Effector CD4-positive, alpha-beta T cell (primary cell): ENCODE results near the gene BICRA.
A peak's percentile ranks its signal among the peaks of the same experiment; 100 is the strongest.
"Not testable (repeated sequence)": the region's sequence is repeated elsewhere in the genome, so short reads cannot be mapped to it uniquely, and the experiment has no call there.

Experiments used
- DNase-seq: peaks from one replicate; pipeline ENCODE4 v3.0.0-alpha.2; 2020

The BICRA gene

GRCh38 chr19:47694466-47695273 lies 85.7 kb downstream of the BICRA start:
- DNase-seq: no peak

DNA sequence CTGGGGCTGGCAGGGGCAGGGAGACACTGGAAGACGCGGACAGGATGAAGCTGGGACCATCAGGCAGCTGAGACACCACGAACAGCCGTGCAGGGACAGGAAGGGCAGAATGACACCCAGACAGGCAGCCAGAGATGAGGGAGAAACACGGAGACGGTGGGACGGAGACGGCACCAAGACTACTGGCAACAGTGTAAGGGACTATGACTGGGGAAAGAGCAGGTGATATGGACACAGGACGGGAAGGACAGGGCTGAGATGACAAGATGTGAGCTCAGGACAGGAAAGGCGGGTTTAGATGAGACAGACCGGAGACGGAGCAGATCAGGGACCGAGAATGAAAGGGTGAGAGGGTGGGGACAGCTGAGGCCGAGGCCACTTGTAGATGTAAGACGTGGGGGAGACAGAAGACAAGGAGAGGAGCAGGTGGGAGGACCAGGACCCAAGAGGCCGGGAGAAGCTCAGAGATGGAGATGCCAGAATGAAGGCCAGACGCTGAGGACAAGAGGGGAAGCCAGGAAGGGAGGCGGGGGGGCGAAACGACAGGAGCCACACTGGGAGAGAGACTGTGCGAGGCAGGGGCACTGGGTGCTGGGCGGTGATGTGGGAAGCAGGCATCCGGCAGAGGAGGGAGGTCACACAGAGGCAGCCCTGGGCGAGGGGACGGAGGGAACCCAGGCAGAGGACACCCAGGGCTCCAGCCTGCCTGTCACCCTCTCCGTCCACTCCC lies 86.8 kb downstream of the BICRA start:
- no peak for DNase-seq

- no peak for DNase-seq
These were observed 87.7 kb downstream of the BICRA start for GRCh38 chr19:47696635-47697034.

- DNase-seq: peak; percentile 32
These were observed 89.1 kb downstream of the BICRA start for GRCh38 chr19:47697863-47698609.

DNA sequence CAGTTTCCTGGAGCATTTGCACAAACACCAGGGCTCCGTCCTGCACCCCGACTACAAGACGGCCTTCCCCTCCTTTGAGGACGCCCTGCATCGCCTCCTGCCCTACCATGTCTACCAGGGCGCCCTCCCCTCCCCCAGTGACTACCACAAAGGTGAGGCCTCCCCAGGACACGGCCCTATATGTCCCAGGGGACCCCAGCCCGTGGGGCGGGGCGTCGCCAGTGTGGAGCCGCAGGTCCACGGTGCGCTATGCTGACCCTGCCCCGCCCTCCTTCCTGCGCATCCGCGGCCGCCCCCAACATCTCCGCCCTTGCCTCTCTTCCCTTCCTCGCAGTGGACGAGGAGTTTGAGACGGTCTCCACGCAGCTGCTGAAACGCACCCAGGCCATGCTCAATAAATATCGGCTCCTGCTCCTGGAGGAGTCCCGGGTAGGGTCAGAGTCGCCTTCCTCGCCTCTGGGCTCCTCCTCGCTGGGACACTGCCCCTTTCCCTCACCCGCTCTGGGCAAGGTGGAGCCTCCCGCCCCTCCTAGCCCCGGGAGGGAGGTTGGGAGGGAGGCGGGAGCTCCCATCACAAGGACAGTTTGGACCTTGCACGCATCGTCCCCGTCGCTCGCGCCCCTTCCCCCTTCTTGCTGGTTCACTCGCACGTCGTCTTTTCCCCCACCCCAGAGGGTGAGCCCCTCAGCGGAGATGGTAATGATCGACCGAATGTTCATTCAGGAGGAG lies 89.9 kb downstream of the BICRA start:
- no peak for DNase-seq

- peak; percentile 34 for DNase-seq
These were observed 90.5 kb downstream of the BICRA start for GRCh38 chr19:47699360-47699917.

GRCh38 chr19:47700934-47701716 lies 92.2 kb downstream of the BICRA start:
- no peak for DNase-seq

DNA sequence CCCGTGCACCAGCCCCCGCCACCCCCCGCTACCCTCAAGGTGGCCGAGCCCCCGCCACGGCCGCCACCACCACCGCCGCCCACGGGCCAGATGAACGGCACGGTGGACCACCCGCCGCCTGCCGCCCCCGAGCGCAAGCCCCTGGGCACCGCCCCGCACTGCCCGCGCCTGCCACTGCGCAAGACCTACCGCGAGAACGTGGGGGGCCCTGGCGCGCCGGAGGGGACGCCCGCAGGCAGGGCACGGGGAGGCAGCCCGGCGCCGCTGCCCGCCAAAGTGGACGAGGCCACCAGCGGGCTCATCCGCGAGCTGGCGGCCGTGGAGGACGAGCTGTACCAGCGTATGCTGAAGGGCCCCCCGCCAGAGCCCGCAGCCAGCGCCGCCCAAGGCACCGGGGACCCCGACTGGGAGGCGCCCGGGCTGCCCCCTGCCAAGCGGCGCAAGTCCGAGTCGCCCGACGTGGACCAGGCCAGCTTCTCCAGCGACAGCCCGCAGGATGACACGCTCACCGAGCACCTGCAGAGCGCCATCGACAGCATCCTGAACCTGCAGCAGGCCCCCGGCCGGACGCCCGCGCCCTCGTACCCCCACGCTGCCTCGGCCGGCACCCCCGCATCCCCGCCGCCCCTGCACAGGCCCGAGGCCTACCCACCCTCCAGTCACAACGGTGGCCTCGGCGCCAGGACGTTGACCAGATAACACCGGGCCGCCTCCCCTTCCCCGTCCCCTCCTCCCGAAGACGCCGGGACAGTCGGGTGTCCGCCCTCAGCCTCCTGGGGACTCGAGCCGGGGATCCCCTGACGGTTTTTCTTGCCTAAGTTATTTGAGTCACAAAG lies 93.0 kb downstream of the BICRA start:
- DNase-seq: no peak

DNA sequence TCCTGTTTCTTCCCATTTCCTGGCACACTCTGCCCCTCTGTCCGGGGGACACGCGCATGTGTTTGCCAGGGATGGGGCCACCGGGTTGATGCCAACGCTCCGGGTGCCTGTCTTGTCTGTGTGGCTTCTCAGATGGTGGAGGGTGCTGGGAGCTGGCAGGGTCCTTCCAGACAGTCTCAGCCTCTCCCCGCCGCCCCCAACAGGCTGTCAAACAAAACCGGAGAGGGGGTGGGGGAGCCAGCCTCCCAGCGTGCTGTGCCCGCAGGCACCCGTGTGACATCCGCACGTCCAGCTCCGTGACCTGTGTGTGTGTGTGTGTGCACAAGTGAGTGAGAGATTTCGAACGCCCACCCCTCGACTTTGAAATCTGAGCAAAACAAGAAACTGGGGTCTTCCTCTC lies 93.7 kb downstream of the BICRA start:
- no peak for DNase-seq

DNA sequence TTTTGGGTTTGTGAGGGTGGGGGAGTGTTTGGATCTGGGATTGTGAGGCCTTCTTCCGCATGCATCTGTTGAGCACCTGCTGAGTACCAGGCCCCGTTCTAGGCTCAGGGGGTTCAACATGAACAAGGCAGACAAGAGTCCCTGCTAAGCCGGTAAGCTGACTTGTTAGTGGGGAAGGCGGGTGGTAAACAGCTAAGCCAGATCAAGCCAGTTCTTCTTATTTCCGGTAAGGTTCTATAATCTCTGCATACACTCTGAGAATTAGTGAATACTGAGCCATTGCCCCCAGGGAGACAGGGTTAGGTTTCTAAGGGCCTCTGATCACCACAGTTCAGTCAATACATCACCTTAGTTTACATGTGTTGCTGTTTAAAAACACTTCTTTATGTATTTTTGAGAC lies 94.4 kb downstream of the BICRA start:
- DNase-seq: no peak

DNA sequence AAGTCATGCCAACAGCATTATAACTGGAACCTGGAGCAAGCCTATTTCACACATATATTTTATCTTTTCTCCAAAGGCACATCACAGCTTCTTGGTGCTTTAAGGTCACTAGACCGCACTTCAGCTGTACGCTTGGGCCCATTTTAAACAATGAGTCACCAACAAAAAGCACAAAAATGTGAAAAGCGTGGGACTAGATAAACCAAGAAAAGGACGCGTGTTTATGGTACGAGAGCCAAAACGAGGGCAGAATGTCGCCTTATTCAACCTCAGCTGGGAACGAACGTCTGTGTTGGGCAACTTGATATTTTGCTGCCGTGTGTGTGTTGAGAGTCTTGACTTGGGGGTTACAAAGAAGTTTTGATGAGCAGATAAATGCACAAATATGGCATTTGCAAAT lies 95.1 kb downstream of the BICRA start:
- DNase-seq: no peak

GRCh38 chr19:47704656-47705055 lies 95.7 kb downstream of the BICRA start:
- DNase-seq: no peak

GRCh38 chr19:47707135-47707925 lies 98.4 kb downstream of the BICRA start:
- peak; percentile 57 for DNase-seq

GRCh38 chr19:47711652-47712242 lies 102.8 kb downstream of the BICRA start:
- no peak for DNase-seq

GRCh38 chr19:47713046-47714021 lies 104.4 kb downstream of the BICRA start, which contains the start of gene EHD2:
Gene EHD2 (plus strand): TSS chr19:47713422. CDS start chr19:47716613, 3,191 bp downstream.
- peak; percentile 17 for DNase-seq

- no peak for DNase-seq
These were observed 105.4 kb downstream of the BICRA start for GRCh38 chr19:47714339-47714738.

DNA sequence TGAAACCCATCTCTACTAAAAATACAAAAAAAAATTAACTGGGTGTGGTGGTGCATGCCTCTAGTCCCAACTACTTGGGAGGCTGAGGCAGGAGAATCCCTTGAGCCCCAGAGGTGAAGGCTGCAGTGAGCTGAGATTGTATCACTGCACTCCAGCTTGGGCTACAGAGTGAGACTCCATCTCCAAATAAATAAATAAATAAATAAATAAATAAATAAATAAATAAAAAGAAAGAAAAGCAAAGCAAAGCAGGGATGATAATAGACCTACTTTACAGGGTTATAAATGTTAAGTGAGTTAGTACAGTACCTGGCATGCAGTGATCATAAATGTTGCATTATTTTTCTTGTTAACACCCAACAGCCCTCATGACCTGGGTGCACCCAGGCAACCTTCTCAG lies 105.9 kb downstream of the BICRA start:
- DNase-seq: not testable (repeated sequence)
